ENCODE data around the gene EFNA5. TPM values are rescaled to one million over a fixed set of nuclear protein-coding genes. Genes with fewer than 3 reads are reported as not detected.

Gene EFNA5
- total RNA-seq, 4 donors from 2014 or later: 6.8 to 17.9 (median 11.5) TPM

- no peaks in the 10 kb centered on the region for H3K36me3 ChIP-seq
- no peak overlapping the region for H3K27ac ChIP-seq
- TF ChIP-seq POLR2A (IDR thresholded peaks at IDR 0.05) (no peak), CTCF (IDR thresholded peaks at IDR 0.05) (no peak)
- peaks cover 0 to 12% (median 5%) of the 10 kb centered on the region in 3 donors for H3K4me1 ChIP-seq
- H3K4me3 ChIP-seq: no peak overlapping the region
- no peaks in the 10 kb centered on the region for H3K27me3 ChIP-seq
- H3K9me3 ChIP-seq: no peaks in the 10 kb centered on the region
- no peak for DNase-seq
- intact Hi-C loops (cut with DNase I): no loop called here
- 63 to 92% methylated on average over 6 to 7 of the region's 7 CpGs for WGBS, 2 donors
Observed at GRCh38 chr5:107553117-107553555, 117.6 kb downstream of the EFNA5 start.

GRCh38 chr5:107551088-107551487 lies 119.6 kb downstream of the EFNA5 start:
- H3K4me1 ChIP-seq: peaks cover 0 to under 1% (median 0%) of the 10 kb centered on the region in 3 donors
- H3K27me3 ChIP-seq: no peaks in the 10 kb centered on the region
- no peak for DNase-seq
- no peaks in the 10 kb centered on the region for H3K9me3 ChIP-seq
- TF ChIP-seq POLR2A (IDR thresholded peaks at IDR 0.05) (no peak), CTCF (IDR thresholded peaks at IDR 0.05) (no peak)
- 77 to 78% methylated on average over 3 of the region's 3 CpGs for WGBS, 2 donors
- H3K27ac ChIP-seq: no peak overlapping the region
- no peaks in the 10 kb centered on the region for H3K36me3 ChIP-seq
- intact Hi-C loops (cut with DNase I): no loop called here
- H3K4me3 ChIP-seq: no peak overlapping the region

GRCh38 chr5:107549567-107549966 lies 121.2 kb downstream of the EFNA5 start:
- 88 to 96% methylated on average over 2 of the region's 2 CpGs for WGBS, 2 donors
- no peak for DNase-seq
- no peaks in the 10 kb centered on the region for H3K27me3 ChIP-seq
- H3K36me3 ChIP-seq: no peaks in the 10 kb centered on the region
- no peak overlapping the region for H3K4me3 ChIP-seq
- TF ChIP-seq POLR2A (IDR thresholded peaks at IDR 0.05) (no peak), CTCF (IDR thresholded peaks at IDR 0.05) (no peak)
- intact Hi-C loops (cut with DNase I): no loop called here
- H3K27ac ChIP-seq: peak overlapping the region in 1 of 4 donors; percentile 40
- peaks cover 0 to 14% (median 0%) of the 10 kb centered on the region in 3 donors for H3K4me1 ChIP-seq
- no peaks in the 10 kb centered on the region for H3K9me3 ChIP-seq

- Histone ChIP-seq H3K9me3 (no peaks in the 10 kb centered on the region), H3K4me1 (peaks cover 0 to 23% (median 2%) of the 10 kb centered on the region in 3 donors), H3K27me3 (no peaks in the 10 kb centered on the region), H3K27ac (peak overlapping the region in 1 of 4 donors; percentile 40), H3K4me3 (no peak overlapping the region), H3K36me3 (no peaks in the 10 kb centered on the region)
- TF ChIP-seq CTCF (IDR thresholded peaks at IDR 0.05): no peak
- no peak for TF ChIP-seq POLR2A (IDR thresholded peaks at IDR 0.05)
- DNase-seq: no peak
- 59 to 71% methylated on average over 4 of the region's 4 CpGs for WGBS, 2 donors
- intact Hi-C loops (cut with DNase I): no loop called here
Observed at GRCh38 chr5:107548477-107548876, 122.3 kb downstream of the EFNA5 start.

GRCh38 chr5:107546719-107547118 lies 124.0 kb downstream of the EFNA5 start:
- Histone ChIP-seq H3K9me3 (no peaks in the 10 kb centered on the region), H3K36me3 (no peaks in the 10 kb centered on the region), H3K27ac (no peak overlapping the region), H3K4me1 (peaks cover 4 to 41% (median 17%) of the 10 kb centered on the region in 3 donors), H3K27me3 (no peaks in the 10 kb centered on the region), H3K4me3 (no peak overlapping the region)
- DNase-seq: no peak
- intact Hi-C loops (cut with DNase I): no loop called here
- 72 to 83% methylated on average over 1 of the region's 1 CpG for WGBS, 2 donors
- TF ChIP-seq CTCF (IDR thresholded peaks at IDR 0.05) (no peak), POLR2A (IDR thresholded peaks at IDR 0.05) (no peak)

Measured in esophagus squamous epithelium (tissue), 5 donors.